Astrocyte (in vitro differentiated cells and primary cell): ENCODE measurements around the gene TPM4. TPM values are rescaled to one million over a fixed set of nuclear protein-coding genes. Genes with fewer than 3 reads are reported as not detected.

Source experiments
- DNase-seq: peaks from one replicate; pipeline ENCODE4 v3.0.0-alpha.2; 2010; ENCODE audit warnings: low read depth
- FAIRE-seq: peaks from 2 replicates; lab custom pipeline; 2011; peaks lifted over from hg19 to GRCh38; lab: Jason Lieb, UNC
- H2AFZ ChIP-seq: 2 replicates; pipeline ENCODE4 v1.6.0; 2012; ENCODE audit warnings: low read depth, low read length, inconsistent platforms
- H3K27ac ChIP-seq: 2 replicates; pipeline ENCODE4 v1.5.1; 2011; ENCODE audit warnings: low read depth, low read length, inconsistent platforms
- H3K27me3 ChIP-seq: 2 replicates; pipeline ENCODE4 v1.6.0; 2011; ENCODE audit warnings: low read length, inconsistent platforms; ENCODE audit not compliant: insufficient read depth
- H3K36me3 ChIP-seq: 2 replicates; pipeline ENCODE4 v1.5.1; 2011; ENCODE audit warnings: low read length, inconsistent platforms; ENCODE audit not compliant: insufficient read depth
- H3K4me1 ChIP-seq: 2 replicates; pipeline ENCODE4 v1.5.1; 2011; ENCODE audit warnings: low read length, inconsistent platforms; ENCODE audit not compliant: insufficient read depth
- H3K4me2 ChIP-seq: 2 replicates; pipeline ENCODE4 v1.6.0; 2012; ENCODE audit warnings: low read length, inconsistent platforms
- H3K4me3 ChIP-seq: 2 replicates; pipeline ENCODE4 v1.5.1; 2011; ENCODE audit warnings: low read depth, mild to moderate bottlenecking, low read length, inconsistent platforms; ENCODE audit not compliant: insufficient read depth
- H3K79me2 ChIP-seq: 2 replicates; pipeline ENCODE4 v1.6.0; 2012; ENCODE audit warnings: mild to moderate bottlenecking, low read length, inconsistent platforms; ENCODE audit not compliant: insufficient read depth
- H3K9ac ChIP-seq: 2 replicates; pipeline ENCODE4 v1.6.0; 2012; ENCODE audit warnings: mild to moderate bottlenecking, low read length, inconsistent platforms
- H3K9me3 ChIP-seq: 2 replicates; pipeline ENCODE4 v1.5.1; 2012; ENCODE audit warnings: low read depth, mild to moderate bottlenecking, low read length, inconsistent platforms; ENCODE audit not compliant: insufficient read depth
- H4K20me1 ChIP-seq: 2 replicates; pipeline ENCODE4 v1.6.0; 2012; ENCODE audit warnings: low read length, inconsistent platforms; ENCODE audit not compliant: insufficient read depth
- H3K27ac Mint-ChIP-seq: one replicate; pipeline ENCODE4 v1.8.0; 2021; ENCODE audit warnings: mild to moderate bottlenecking, mixed read lengths; ENCODE audit not compliant: unreplicated experiment
- H3K27me3 Mint-ChIP-seq: one replicate; pipeline ENCODE4 v1.8.0; 2021; ENCODE audit warnings: low read depth, mixed read lengths; ENCODE audit not compliant: unreplicated experiment
- H3K36me3 Mint-ChIP-seq: one replicate; pipeline ENCODE4 v1.8.0; 2021; ENCODE audit warnings: low read depth, mixed read lengths; ENCODE audit not compliant: unreplicated experiment
- H3K4me1 Mint-ChIP-seq: one replicate; pipeline ENCODE4 v1.8.0; 2021; ENCODE audit warnings: low read depth, mixed read lengths; ENCODE audit not compliant: unreplicated experiment
- H3K4me3 Mint-ChIP-seq: one replicate; pipeline ENCODE4 v1.8.0; 2021; ENCODE audit warnings: mild to moderate bottlenecking, moderate library complexity, mixed read lengths; ENCODE audit not compliant: unreplicated experiment
- H3K9me3 Mint-ChIP-seq: one replicate; pipeline ENCODE4 v1.8.0; 2021; ENCODE audit warnings: mild to moderate bottlenecking, mixed read lengths; ENCODE audit not compliant: unreplicated experiment
- CTCF ChIP-seq: IDR thresholded peaks from 2 replicates; pipeline ENCODE4 v1.5.1; 2011; ENCODE audit warnings: low read depth, mild to moderate bottlenecking, inconsistent platforms, low read length, moderate library complexity; ENCODE audit not compliant: insufficient read depth
- EZH2 ChIP-seq: IDR thresholded peaks from 2 replicates; pipeline ENCODE4 v1.6.1; 2012; ENCODE audit warnings: mild to moderate bottlenecking, low read length, inconsistent platforms; ENCODE audit not compliant: insufficient read depth
- total RNA-seq: library from RNA; stranded (reverse); gene quantifications from 2 replicates; pipeline ENCODE4 v1.2.1, GENCODE V29; 2021

TPM4 gene
- total RNA-seq, 1 donor from 2014 or later: 811 TPM

- Histone ChIP-seq H3K27ac (peak overlapping the region; percentile 8), H3K4me3 (no peak overlapping the region), H2AFZ (no peak overlapping the region), H3K4me1 (peaks cover 3% of the 10 kb centered on the region), H3K9ac (no peak overlapping the region), H3K9me3 (no peaks in the 10 kb centered on the region), H3K36me3 (peaks cover 85% of the 10 kb centered on the region), H3K79me2 (peaks cover 71% of the 10 kb centered on the region), H4K20me1 (peaks cover 93% of the 10 kb centered on the region), H3K4me2 (no peak overlapping the region), H3K27me3 (no peaks in the 10 kb centered on the region)
- H3K4me1 Mint-ChIP-seq: peaks cover 35% of the 10 kb centered on the region
- no peak overlapping the region for H3K27ac Mint-ChIP-seq
- H3K36me3 Mint-ChIP-seq: peaks cover 38% of the 10 kb centered on the region
- peak overlapping the region; percentile 50 for H3K4me3 Mint-ChIP-seq
- DNase-seq (no peak), FAIRE-seq (no peak)
- no peak for TF ChIP-seq CTCF
- TF ChIP-seq EZH2: no peak
- H3K27me3 Mint-ChIP-seq: no peaks in the 10 kb centered on the region
- H3K9me3 Mint-ChIP-seq: no peaks in the 10 kb centered on the region
Observed at GRCh38 chr19:16094360-16095070, 18.2 kb downstream of the TPM4 start.

DNA sequence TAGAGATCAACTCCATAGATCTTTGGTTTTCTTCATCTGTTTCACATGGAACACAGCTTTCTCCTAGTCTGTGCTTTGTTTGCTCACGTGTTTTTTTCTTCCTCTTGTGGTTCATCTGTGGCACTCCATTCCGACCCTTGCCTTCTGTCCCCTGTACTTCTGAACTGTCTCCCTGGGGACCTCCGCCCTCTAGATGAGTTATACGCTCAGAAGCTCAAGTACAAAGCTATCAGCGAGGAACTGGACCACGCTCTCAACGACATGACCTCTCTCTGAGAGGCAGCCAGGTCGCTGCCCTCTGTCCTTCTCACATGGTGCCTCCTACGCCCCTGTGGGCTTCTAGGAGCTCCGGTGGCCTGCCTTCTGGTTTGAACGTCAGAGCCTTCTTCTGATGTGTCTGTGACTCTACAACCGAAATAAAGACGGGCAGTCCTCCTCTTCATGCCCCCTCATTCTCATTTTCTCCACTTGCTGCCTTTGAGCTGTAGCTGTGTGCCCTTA lies 18.8 kb downstream of the TPM4 start:
- peaks cover 93% of the 10 kb centered on the region for H4K20me1 ChIP-seq
- H3K9me3 ChIP-seq: no peaks in the 10 kb centered on the region
- no peak overlapping the region for H2AFZ ChIP-seq
- FAIRE-seq (no peak), DNase-seq (no peak)
- H3K9ac ChIP-seq: no peak overlapping the region
- H3K4me1 ChIP-seq: peaks cover 3% of the 10 kb centered on the region
- no peaks in the 10 kb centered on the region for H3K27me3 ChIP-seq
- peaks cover 85% of the 10 kb centered on the region for H3K36me3 ChIP-seq
- H3K27ac ChIP-seq: peak overlapping the region; percentile 8
- Mint-ChIP-seq H3K9me3 (no peaks in the 10 kb centered on the region), H3K36me3 (peaks cover 41% of the 10 kb centered on the region), H3K27me3 (no peaks in the 10 kb centered on the region), H3K27ac (peak overlapping the region; percentile 75), H3K4me3 (peak overlapping the region; percentile 40), H3K4me1 (peaks cover 34% of the 10 kb centered on the region)
- TF ChIP-seq EZH2 (no peak), CTCF (no peak)
- no peak overlapping the region for H3K4me3 ChIP-seq
- no peak overlapping the region for H3K4me2 ChIP-seq
- peaks cover 68% of the 10 kb centered on the region for H3K79me2 ChIP-seq
